Keratinocyte (primary cell): Measurements from ENCODE around the gene LRRN4. TPM values are rescaled to one million over a fixed set of nuclear protein-coding genes. Genes with fewer than 3 reads are reported as not detected.

ENCODE experiments used
- DNase-seq: peaks from one replicate; pipeline ENCODE4 v3.0.0-alpha.2; 2011; ENCODE audit warnings: low read depth, missing footprints, low spot score
- FAIRE-seq: peaks from 2 replicates; lab custom pipeline; 2011; peaks lifted over from hg19 to GRCh38; lab: Jason Lieb, UNC
- H2AFZ ChIP-seq: 2 replicates; pipeline ENCODE4 v1.6.0; 2012; ENCODE audit warnings: low read length, control low read depth, inconsistent platforms; ENCODE audit not compliant: control insufficient read depth
- H3K27ac ChIP-seq: 2 replicates; pipeline ENCODE4 v1.5.1; 2011; ENCODE audit warnings: low read length; ENCODE audit not compliant: control insufficient read depth, insufficient read depth
- H3K27me3 ChIP-seq: 3 replicates; pipeline ENCODE4 v1.6.0; 2011; ENCODE audit warnings: low read length; ENCODE audit not compliant: control insufficient read depth, insufficient read depth; ENCODE audit errors: extremely low read depth
- H3K36me3 ChIP-seq, 2 experiments: 2 replicates in 1 of 2; 3 replicates in 1 of 2; pipeline ENCODE4 v1.5.1; 2011; ENCODE audit warnings: low read length in 2 of 2, mild to moderate bottlenecking in 1 of 2; ENCODE audit not compliant: control insufficient read depth in 2 of 2, insufficient read depth in 2 of 2; ENCODE audit errors: extremely low read depth in 1 of 2
- H3K4me1 ChIP-seq: 3 replicates; pipeline ENCODE4 v1.5.1; 2011; ENCODE audit warnings: low read length; ENCODE audit not compliant: control insufficient read depth, insufficient read depth; ENCODE audit errors: extremely low read depth
- H3K4me2 ChIP-seq: 3 replicates; pipeline ENCODE4 v1.6.0; 2011; ENCODE audit warnings: low read depth, low read length; ENCODE audit not compliant: control insufficient read depth, insufficient read depth; ENCODE audit errors: extremely low read depth
- H3K4me3 ChIP-seq, 3 experiments: fragments of 200-600 bp in 1 of 3; sonication (generic) in 1 of 3; 2 replicates in 2 of 3; 3 replicates in 1 of 3; pipeline ENCODE4 v1.5.1; 2011 to 2016; ENCODE audit warnings: low read length in 3 of 3, mild to moderate bottlenecking in 3 of 3, control low read depth in 2 of 3, inconsistent platforms in 1 of 3, low read depth in 1 of 3, mixed read lengths in 1 of 3, mixed run types in 1 of 3, moderate library complexity in 1 of 3; ENCODE audit not compliant: control insufficient read depth in 2 of 3, insufficient read depth in 2 of 3; ENCODE audit errors: extremely low read depth in 1 of 3
- H3K79me2 ChIP-seq: 2 replicates; pipeline ENCODE4 v1.6.0; 2012; ENCODE audit warnings: low read length; ENCODE audit not compliant: control insufficient read depth, insufficient read depth
- H3K9ac ChIP-seq: 3 replicates; pipeline ENCODE4 v1.6.0; 2011; ENCODE audit warnings: low read length; ENCODE audit not compliant: control insufficient read depth, insufficient read depth; ENCODE audit errors: extremely low read depth
- H3K9me1 ChIP-seq: 3 replicates; pipeline ENCODE4 v1.6.0; 2011; ENCODE audit warnings: low read length; ENCODE audit not compliant: control insufficient read depth, insufficient read depth; ENCODE audit errors: extremely low read depth
- H3K9me3 ChIP-seq: 2 replicates; pipeline ENCODE4 v1.5.1; 2012; ENCODE audit warnings: low read depth, low read length; ENCODE audit not compliant: control insufficient read depth
- H4K20me1 ChIP-seq: 3 replicates; pipeline ENCODE4 v1.6.0; 2011; ENCODE audit warnings: low read length; ENCODE audit not compliant: control insufficient read depth, insufficient read depth; ENCODE audit errors: extremely low read depth
- CTCF ChIP-seq, 3 experiments: IDR thresholded peaks in 1 of 3; conservative IDR thresholded peaks in 1 of 3; optimal IDR thresholded peaks in 1 of 3; 2 replicates in 2 of 3; 3 replicates in 1 of 3; pipeline versions ENCODE3 to v1.5.1; 2011; ENCODE audit warnings: low read length in 3 of 3, mild to moderate bottlenecking in 3 of 3, moderate library complexity in 2 of 3, control low read depth in 1 of 3, inconsistent platforms in 1 of 3; ENCODE audit not compliant: insufficient read depth in 2 of 3; ENCODE audit errors: extremely low read depth in 1 of 3
- EZH2 ChIP-seq: IDR thresholded peaks from one replicate; pipeline ENCODE4 v1.6.1; 2012; ENCODE audit warnings: inconsistent platforms, mild to moderate bottlenecking, low read length, moderate library complexity
- dilution Hi-C: fragments of 300-500 bp; cut with MboI; formaldehyde crosslinking; loops from one replicate; pipeline ENCODE4 v1.7.0; 2020; ENCODE audit warnings: low sequenced_read_pairs; ENCODE audit not compliant: extremely low pct_ligation_motif_present
- polyA minus RNA-seq, 3 experiments: library from RNA; depleted of rRNA, polyadenylated mRNA; stranded (reverse); fragments of >200 nt; gene quantifications; 1 replicate in 1 of 3; 2 replicates in 1 of 3; 3 replicates in 1 of 3; pipeline ENCODE4 v1.2.3, GENCODE V29; 2011
- polyA plus RNA-seq, 5 experiments: library from polyadenylated mRNA; depleted of rRNA in 3 of 5; stranded (reverse) in 3 of 5; stranded (forward) in 1 of 5; unstranded in 1 of 5; fragments of >200 nt; gene quantifications; 1 replicate in 1 of 5; 2 replicates in 3 of 5; 3 replicates in 1 of 5; pipeline versions ENCODE4 v1.2.1 to v1.2.3, GENCODE V29; 2011 to 2012; ENCODE audit warnings: missing spikeins in 2 of 5, low read depth in 1 of 5, low replicate concordance in 1 of 5

LRRN4 gene
- polyA plus RNA-seq (0.04 to 0.54 TPM (median 0.14 TPM) in 3 replicates), polyA minus RNA-seq (0.26 to 1.0 TPM in 2 of 3 replicates, not detected in the other)
- polyA plus RNA-seq (2011; ENCODE audit: low read depth), result not detected
- polyA plus RNA-seq (2011; cell fraction: cytosol; rRNA removed), result 0.02 and 0.05 TPM in 2 replicates
- 0.14 and 0.17 TPM in 2 replicates for polyA plus RNA-seq (2011; cell fraction: nucleus; rRNA removed)
- 0.07 and 0.49 TPM in 2 replicates for polyA plus RNA-seq (2012; ENCODE audit: low replicate concordance)
- polyA minus RNA-seq (2011; cell fraction: cytosol; rRNA and poly(A)+ RNA removed), result not detected
- polyA minus RNA-seq (2011; cell fraction: nucleus; rRNA and poly(A)+ RNA removed), result not detected in 2 replicates

- no peaks in the 10 kb centered on the region for H3K9me3 ChIP-seq
- H3K27ac ChIP-seq, result no peak within 1 kb of the TSS
- dilution Hi-C loops, result no loop called here
- FAIRE-seq (peak; percentile 98), DNase-seq (peak; percentile 56)
- no peaks in the 10 kb centered on the region for H3K9me1 ChIP-seq
- TF ChIP-seq CTCF (optimal IDR thresholded peaks at IDR 0.05 in 1 of 3, IDR thresholded peaks at IDR 0.05 in 1 of 3, conservative IDR thresholded peaks at IDR 0.05 in 1 of 3; ENCODE audit: extremely low read depth in 1 of 3, insufficient read depth in 2 of 3, low read length in 3 of 3) (no peak), EZH2 (no peak)
- H2AFZ ChIP-seq, result peak within 1 kb of the TSS; percentile 67
- H3K36me3 ChIP-seq, result no peaks in the 10 kb centered on the region
- no peak within 1 kb of the TSS for H3K9ac ChIP-seq
- peak within 1 kb of the TSS in 1 of 3 experiments; percentile 11 for H3K4me3 ChIP-seq
- no peaks in the 10 kb centered on the region for H3K79me2 ChIP-seq
- no peaks in the 10 kb centered on the region for H3K27me3 ChIP-seq
- H4K20me1 ChIP-seq, result no peaks in the 10 kb centered on the region
- peak within 1 kb of the TSS; percentile 63 for H3K4me2 ChIP-seq
- H3K4me1 ChIP-seq, result peaks cover 25% of the 10 kb centered on the region
These were observed at the start of gene LRRN4 for GRCh38 chr20:6053776-6054688. Gene LRRN4, minus strand, starts transcription at chr20:6054060. Its CDS starts 1,261 bp downstream, at chr20:6052799.

GRCh38 chr20:6103301-6103700 is 49.4 kb upstream of the LRRN4 start:
- TF ChIP-seq CTCF (optimal IDR thresholded peaks at IDR 0.05 in 1 of 3, IDR thresholded peaks at IDR 0.05 in 1 of 3, conservative IDR thresholded peaks at IDR 0.05 in 1 of 3; ENCODE audit: extremely low read depth in 1 of 3, insufficient read depth in 2 of 3, low read length in 3 of 3), result no peak
- no peak for TF ChIP-seq EZH2
- no peak overlapping the region for H3K4me2 ChIP-seq
- no peaks in the 10 kb centered on the region for H3K9me1 ChIP-seq
- no peak overlapping the region for H3K27ac ChIP-seq
- no peaks in the 10 kb centered on the region for H4K20me1 ChIP-seq
- dilution Hi-C loops, result no loop called here
- FAIRE-seq (no peak), DNase-seq (no peak)
- H3K79me2 ChIP-seq, result peaks cover 31% of the 10 kb centered on the region
- no peak overlapping the region for H3K9ac ChIP-seq
- H3K36me3 ChIP-seq, result peaks cover 20 to 34% of the 10 kb centered on the region in 2 experiments
- H3K27me3 ChIP-seq, result no peaks in the 10 kb centered on the region
- H2AFZ ChIP-seq, result no peak overlapping the region
- H3K9me3 ChIP-seq, result no peaks in the 10 kb centered on the region
- no peak overlapping the region for H3K4me3 ChIP-seq
- peaks cover 11% of the 10 kb centered on the region for H3K4me1 ChIP-seq
